ENCODE results near the gene RINL. TPM values are rescaled to one million over a fixed set of nuclear protein-coding genes. Genes with fewer than 3 reads are reported as not detected.
"Not testable (repeated sequence)": the region's sequence is repeated elsewhere in the genome, so short reads cannot be mapped to it uniquely, and the experiment has no call there.

The RINL gene
- polyA plus RNA-seq, 1 of the 3 experiments (the other 2 are of a cell fraction), result 3.8 TPM

DNA sequence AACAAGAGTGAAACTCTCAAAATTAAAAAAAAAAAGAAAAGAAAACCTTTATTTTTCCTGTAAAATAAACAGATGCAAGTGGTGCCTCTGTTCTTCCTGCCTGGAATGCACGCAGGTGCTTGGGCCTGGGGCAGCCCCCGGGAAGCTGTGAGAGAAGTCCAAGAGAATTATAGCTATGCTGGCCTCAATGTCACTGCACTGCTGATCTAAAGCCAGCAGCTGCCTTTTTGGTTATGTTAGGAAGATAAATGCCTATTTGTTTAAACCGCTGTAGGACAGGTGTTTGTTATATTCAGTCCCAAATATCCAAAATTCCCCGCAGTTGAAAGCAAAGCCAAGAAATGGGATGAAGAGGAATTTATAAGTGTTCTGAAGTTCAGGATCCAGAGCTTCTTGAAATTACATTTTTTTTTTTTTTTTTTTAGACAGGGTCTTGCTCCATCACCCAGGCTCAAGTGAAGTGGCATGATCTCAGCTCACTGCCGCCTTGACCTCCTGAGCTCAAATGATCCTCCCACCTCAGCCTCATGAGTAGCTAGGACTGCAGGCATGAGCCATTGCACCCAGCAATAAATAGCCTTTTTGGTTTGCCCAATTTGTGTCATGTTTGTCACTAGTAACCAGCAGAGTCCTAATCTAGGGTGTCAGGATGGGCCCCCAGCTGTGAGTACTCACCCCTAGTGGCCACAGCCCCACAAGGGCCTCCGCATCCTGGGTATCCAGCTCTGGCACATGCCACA is 2.2 kb downstream of the RINL start:
- no peak overlapping the region for H3K4me2 ChIP-seq
- TF ChIP-seq USF1 (IDR thresholded peaks at IDR 0.05; ENCODE audit: borderline replicate concordance, low read depth), result no peak
- TF ChIP-seq NFIC (IDR thresholded peaks at IDR 0.05; ENCODE audit: borderline replicate concordance), result no peak
- TF ChIP-seq TAF1 (IDR thresholded peaks at IDR 0.05; ENCODE audit: borderline replicate concordance, low read depth, low read length), result no peak
- no peak for TF ChIP-seq USF2 (IDR thresholded peaks at IDR 0.05; ENCODE audit: borderline replicate concordance, low read depth, low read length)
- TF ChIP-seq FOSL2 (IDR thresholded peaks at IDR 0.05; ENCODE audit: borderline replicate concordance, low read depth), result no peak
- TF ChIP-seq MAX (IDR thresholded peaks at IDR 0.05; ENCODE audit: low read depth), result no peak
- TF ChIP-seq CTCF (IDR thresholded peaks at IDR 0.05), result no peak
- TF ChIP-seq TCF12 (IDR thresholded peaks at IDR 0.05), result no peak
- TF ChIP-seq FOXM1 (IDR thresholded peaks at IDR 0.05; ENCODE audit: low read depth), result no peak
- H3K9me2 ChIP-seq, result no peaks in the 10 kb centered on the region
- peak; percentile 21 for DNase-seq
- no peaks in the 10 kb centered on the region for H4K20me1 ChIP-seq (ENCODE audit: insufficient read depth)
- H3F3A ChIP-seq (replicated peaks; ENCODE audit: insufficient read depth), result no peaks in the 10 kb centered on the region
- CTCF ChIA-PET, result interaction anchor here (0.6 to 5.5 kb wide), 4 partner anchors 12 to 54 kb away, joined by 3 to 39 read pairs (median 5); partner anchors contain the start of genes MRPS12 and SARS2
- no peak overlapping the region for H3K27ac ChIP-seq (ENCODE audit: low read depth in 2 of 2, low read length in 1 of 2)
- no peaks in the 10 kb centered on the region for H3K27me3 ChIP-seq (ENCODE audit: insufficient read depth)
- H3K9ac ChIP-seq, result no peak overlapping the region
- H3K79me2 ChIP-seq (ENCODE audit: insufficient read depth), result no peaks in the 10 kb centered on the region
- no peak overlapping the region for H2AFZ ChIP-seq (ENCODE audit: low read depth)
- POLR2A ChIA-PET, result no interaction called here
- no peaks in the 10 kb centered on the region for H3K36me3 ChIP-seq (replicated peaks in 1 of 2; ENCODE audit: control insufficient read depth in 1 of 2, insufficient read depth in 2 of 2, low read length in 1 of 2)
- 87% methylated on average over 6 of the region's 6 CpGs for WGBS (ENCODE audit: low lambda C conversion rate)
- peaks cover 0 to 12% of the 10 kb centered on the region in 2 experiments; a peak in 1 of 4 replicates for H3K4me1 ChIP-seq (ENCODE audit: control insufficient read depth in 1 of 2, insufficient read depth in 2 of 2, low read depth in 1 of 2, low read length in 1 of 2)
- no peaks in the 10 kb centered on the region for H3K9me3 ChIP-seq
- H3K4me3 ChIP-seq (ENCODE audit: low read depth in 2 of 2, low read length in 1 of 2), result no peak overlapping the region

DNA sequence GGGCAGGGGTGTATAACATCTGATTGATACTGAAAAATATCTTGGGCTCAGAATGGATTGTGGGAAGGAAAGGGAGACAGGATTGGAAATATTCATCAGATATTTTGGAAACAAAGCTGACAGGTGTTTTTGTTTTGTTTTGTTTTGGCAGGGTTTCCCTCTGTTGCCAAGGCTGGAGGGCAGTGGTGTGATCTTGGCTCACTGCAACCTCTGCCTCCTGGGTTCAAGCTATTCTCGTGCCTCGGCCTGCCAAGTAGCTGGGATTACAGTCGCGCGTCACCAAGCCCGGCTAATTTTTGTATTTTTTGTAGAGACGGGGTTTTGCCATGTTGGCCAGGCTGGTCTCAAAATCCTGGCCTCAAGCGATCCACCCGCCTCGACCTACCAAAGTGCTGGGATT is 4.7 kb downstream of the RINL start:
- H2AFZ ChIP-seq (ENCODE audit: low read depth); H3K4me3 ChIP-seq (ENCODE audit: low read depth in 2 of 2, low read length in 1 of 2); H3K9me3 ChIP-seq; H3K79me2 ChIP-seq (ENCODE audit: insufficient read depth); POLR2A ChIA-PET; H3K27me3 ChIP-seq (ENCODE audit: insufficient read depth); DNase-seq; H3K4me2 ChIP-seq; H3F3A ChIP-seq (replicated peaks; ENCODE audit: insufficient read depth); H3K9me2 ChIP-seq; H3K9ac ChIP-seq; H3K27ac ChIP-seq (ENCODE audit: low read depth in 2 of 2, low read length in 1 of 2); H3K36me3 ChIP-seq (replicated peaks in 1 of 2; ENCODE audit: control insufficient read depth in 1 of 2, insufficient read depth in 2 of 2, low read length in 1 of 2); H4K20me1 ChIP-seq (ENCODE audit: insufficient read depth): not testable (repeated sequence)
- H3K4me1 ChIP-seq (ENCODE audit: control insufficient read depth in 1 of 2, insufficient read depth in 2 of 2, low read depth in 1 of 2, low read length in 1 of 2), result peaks cover 0 to 22% of the 10 kb centered on the region in 2 experiments; a peak in 1 of 4 replicates
- WGBS (ENCODE audit: low lambda C conversion rate), result 91% methylated on average over 10 of the region's 10 CpGs
- CTCF ChIA-PET, result interaction anchor here (0.6 to 5.5 kb wide), 2 partner anchors 14 to 1650 kb away, joined by 4 to 39 read pairs; no protein-coding TSS in a partner anchor
